Mesenchymal stem cell (in vitro differentiated cells and primary cell): ENCODE measurements around the gene TXNDC16.

Experiments
- DNase-seq: peaks from one replicate; pipeline ENCODE4 v3.0.0-alpha.2; 2013
- H2AFZ ChIP-seq: one replicate; pipeline ENCODE4 v1.6.1; 2013; ENCODE audit warnings: low read depth, mild to moderate bottlenecking, control low read depth, inconsistent platforms, low read length, moderate library complexity
- H2AK5ac ChIP-seq: 2 replicates; pipeline ENCODE4 v1.6.1; 2013; ENCODE audit warnings: low read length, moderate library complexity, mild to moderate bottlenecking, inconsistent platforms; ENCODE audit not compliant: severe bottlenecking
- H2BK120ac ChIP-seq: one replicate; pipeline ENCODE4 v1.6.1; 2013; ENCODE audit warnings: low read depth, mild to moderate bottlenecking, inconsistent platforms, low read length, moderate library complexity
- H2BK12ac ChIP-seq, 2 experiments: one replicate each; pipeline ENCODE4 v1.6.1; 2013; ENCODE audit warnings: inconsistent platforms in 2 of 2, low read length in 2 of 2, mild to moderate bottlenecking in 2 of 2, moderate library complexity in 2 of 2, control low read depth in 1 of 2
- H2BK15ac ChIP-seq: one replicate; pipeline ENCODE4 v1.6.1; 2013; ENCODE audit warnings: mild to moderate bottlenecking, low read depth, inconsistent platforms; ENCODE audit not compliant: poor library complexity, severe bottlenecking
- H2BK5ac ChIP-seq: 2 replicates; pipeline ENCODE4 v1.6.1; 2013; ENCODE audit warnings: low read depth, mild to moderate bottlenecking, low read length, control low read depth, inconsistent platforms; ENCODE audit not compliant: poor library complexity, severe bottlenecking
- H3K14ac ChIP-seq, 2 experiments: one replicate each; pipeline ENCODE4 v1.6.1; 2013; ENCODE audit warnings: inconsistent platforms in 2 of 2, low read length in 2 of 2, control low read depth in 1 of 2, mild to moderate bottlenecking in 1 of 2, moderate library complexity in 1 of 2
- H3K18ac ChIP-seq, 2 experiments: one replicate each; pipeline ENCODE4 v1.6.1; 2013; ENCODE audit warnings: inconsistent platforms in 2 of 2, low read length in 2 of 2, control low read depth in 1 of 2, low read depth in 1 of 2, mild to moderate bottlenecking in 1 of 2
- H3K23ac ChIP-seq, 2 experiments: one replicate each; pipeline ENCODE4 v1.6.1; 2013; ENCODE audit warnings: inconsistent platforms in 2 of 2, low read length in 2 of 2, mild to moderate bottlenecking in 2 of 2, moderate library complexity in 2 of 2, control low read depth in 1 of 2
- H3K27ac ChIP-seq: 2 replicates; pipeline ENCODE4 v1.5.1; 2013; ENCODE audit warnings: mild to moderate bottlenecking, moderate library complexity, low read length, control low read depth, inconsistent platforms; ENCODE audit not compliant: poor library complexity, severe bottlenecking
- H3K27me3 ChIP-seq, 2 experiments: 2 replicates each; pipeline versions ENCODE4 v1.6.1 to v1.7.0; 2013; ENCODE audit warnings: low read length in 2 of 2, mild to moderate bottlenecking in 2 of 2, moderate library complexity in 2 of 2, control low read depth in 1 of 2, inconsistent platforms in 1 of 2; ENCODE audit not compliant: control insufficient read depth in 1 of 2, insufficient read depth in 1 of 2
- H3K36me3 ChIP-seq, 2 experiments: 2 replicates each; pipeline versions ENCODE4 v1.6.1 to v1.7.0; 2013; ENCODE audit warnings: low read length in 2 of 2, control low read depth in 1 of 2, inconsistent platforms in 1 of 2, low read depth in 1 of 2, mild to moderate bottlenecking in 1 of 2; ENCODE audit not compliant: insufficient read depth in 2 of 2, control insufficient read depth in 1 of 2
- H3K4ac ChIP-seq, 2 experiments: one replicate each; pipeline ENCODE4 v1.6.1; 2013; ENCODE audit warnings: inconsistent platforms in 2 of 2, low read length in 2 of 2, mild to moderate bottlenecking in 2 of 2, moderate library complexity in 2 of 2, control low read depth in 1 of 2, low read depth in 1 of 2
- H3K4me1 ChIP-seq: 2 replicates; pipeline ENCODE4 v1.6.1; 2013; ENCODE audit warnings: low read depth, low read length, control low read depth; ENCODE audit not compliant: control insufficient read depth, insufficient read depth
- H3K4me2 ChIP-seq: 2 replicates; pipeline ENCODE4 v1.6.1; 2013; ENCODE audit warnings: low read length, mild to moderate bottlenecking, inconsistent platforms; ENCODE audit not compliant: poor library complexity, severe bottlenecking
- H3K4me3 ChIP-seq, 2 experiments: 2 replicates each; pipeline versions ENCODE4 v1.5.1 to v1.7.0; 2013; ENCODE audit warnings: low read length in 2 of 2, mild to moderate bottlenecking in 2 of 2, control low read depth in 1 of 2, low read depth in 1 of 2; ENCODE audit not compliant: insufficient read depth in 1 of 2
- H3K79me1 ChIP-seq: replicated peaks from 2 replicates; pipeline ENCODE4 v1.6.1; 2013; ENCODE audit warnings: mild to moderate bottlenecking, control low read depth, low read length, inconsistent platforms; ENCODE audit not compliant: poor library complexity, severe bottlenecking
- H3K9ac ChIP-seq: 2 replicates; pipeline ENCODE4 v1.7.0; 2013; ENCODE audit warnings: mild to moderate bottlenecking, low read length, moderate library complexity
- H3K9me3 ChIP-seq: 2 replicates; pipeline ENCODE4 v1.7.0; 2013; ENCODE audit warnings: mild to moderate bottlenecking, low read length; ENCODE audit not compliant: control insufficient read depth
- H4K8ac ChIP-seq: one replicate; pipeline ENCODE4 v1.6.1; 2013; ENCODE audit warnings: inconsistent platforms, mild to moderate bottlenecking, low read length, moderate library complexity
- H4K91ac ChIP-seq: one replicate; pipeline ENCODE4 v1.6.1; 2013; ENCODE audit warnings: mild to moderate bottlenecking, low read length, inconsistent platforms
- WGBS: methylation state at CpG from one replicate; pipeline ENCODE4 v1.1.7; 2013; ENCODE audit warnings: mixed read lengths; 5-methylcytosine and 5-hydroxymethylcytosine counted together

Gene TXNDC16

DNA sequence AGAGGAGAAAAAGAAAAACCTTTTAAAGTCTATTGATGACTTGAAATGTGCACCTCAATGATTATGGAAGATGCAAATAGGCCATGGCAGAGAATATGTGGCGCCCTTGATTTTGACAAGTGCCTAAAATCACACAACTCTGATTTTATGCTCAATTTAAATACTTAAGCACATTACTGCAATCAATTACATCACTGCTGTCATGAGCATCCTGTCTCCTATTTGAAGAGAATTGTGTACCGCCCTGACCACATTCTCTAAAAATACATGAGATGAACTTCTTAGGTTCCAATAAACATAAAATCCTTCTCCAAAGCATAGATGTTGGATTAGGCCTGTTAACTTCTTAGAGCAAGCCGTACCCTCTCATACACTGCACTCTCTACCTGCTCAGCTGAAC lies 1.6 kb downstream of the TXNDC16 start:
- peak overlapping the region; percentile 30 for H4K8ac ChIP-seq
- no peak overlapping the region for H3K4me2 ChIP-seq

DNA sequence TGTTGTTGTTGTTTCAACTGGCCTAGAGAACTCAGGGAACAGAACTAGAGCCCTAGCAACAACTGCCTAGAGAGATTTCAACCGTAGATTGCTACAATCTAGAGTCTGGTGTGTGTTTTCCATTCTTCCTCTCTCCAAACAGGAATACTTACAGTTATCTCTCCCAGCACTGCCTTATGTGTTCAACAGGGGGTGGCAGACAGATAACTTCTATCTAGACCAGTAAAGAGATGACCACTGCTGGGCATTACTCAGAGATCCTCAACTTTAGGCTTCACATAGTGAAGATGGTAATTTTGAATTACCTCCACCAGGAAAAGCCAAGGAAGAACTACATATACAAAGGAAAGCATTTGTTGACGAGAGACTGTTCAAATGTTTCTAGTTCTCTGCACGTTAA lies 4.8 kb downstream of the TXNDC16 start:
- H3K36me3 ChIP-seq: no peaks in the 10 kb centered on the region
- H3K79me1 ChIP-seq: peaks cover 11% of the 10 kb centered on the region
- H3K23ac ChIP-seq: no peak overlapping the region
- H3K27me3 ChIP-seq: no peaks in the 10 kb centered on the region
- WGBS: 100% methylated on average over 3 of the region's 3 CpGs
- no peak overlapping the region for H2BK5ac ChIP-seq
- no peak for DNase-seq
- H3K18ac ChIP-seq: no peak overlapping the region
- H3K14ac ChIP-seq: no peak overlapping the region
- no peak overlapping the region for H2BK12ac ChIP-seq
- no peak overlapping the region for H2AFZ ChIP-seq
- no peak overlapping the region for H3K9ac ChIP-seq
- no peak overlapping the region for H3K27ac ChIP-seq
- H3K4me1 ChIP-seq: peaks cover 1% of the 10 kb centered on the region
- H3K9me3 ChIP-seq: no peaks in the 10 kb centered on the region
- no peak overlapping the region for H3K4me3 ChIP-seq
- H2BK120ac ChIP-seq: no peak overlapping the region
- H4K8ac ChIP-seq: no peak overlapping the region
- H4K91ac ChIP-seq: no peak overlapping the region
- no peak overlapping the region for H2AK5ac ChIP-seq
- H2BK15ac ChIP-seq: no peak overlapping the region
- no peak overlapping the region for H3K4me2 ChIP-seq
- H3K4ac ChIP-seq: no peak overlapping the region

More for the DNA sequence above, 1.6 kb downstream of the TXNDC16 start:
- no peak overlapping the region for H3K18ac ChIP-seq
- H3K14ac ChIP-seq: no peak overlapping the region
- DNase-seq: no peak
- H3K9me3 ChIP-seq: no peaks in the 10 kb centered on the region
- no peak overlapping the region for H2BK12ac ChIP-seq
- no peak overlapping the region for H2AK5ac ChIP-seq
- no peaks in the 10 kb centered on the region for H3K27me3 ChIP-seq
- H3K9ac ChIP-seq: no peak overlapping the region
- H3K4me1 ChIP-seq: peaks cover 4% of the 10 kb centered on the region
- H3K4me3 ChIP-seq: no peak overlapping the region
- no peak overlapping the region for H4K91ac ChIP-seq
- no peak overlapping the region for H3K4ac ChIP-seq
- H3K79me1 ChIP-seq: peaks cover 13% of the 10 kb centered on the region
- H2BK120ac ChIP-seq: no peak overlapping the region
- no peak overlapping the region for H3K23ac ChIP-seq
- H2BK5ac ChIP-seq: no peak overlapping the region
- H3K27ac ChIP-seq: no peak overlapping the region
- H3K36me3 ChIP-seq: no peaks in the 10 kb centered on the region
- no peak overlapping the region for H2BK15ac ChIP-seq
- no peak overlapping the region for H2AFZ ChIP-seq
- WGBS: 92% methylated on average over 3 of the region's 3 CpGs

DNA sequence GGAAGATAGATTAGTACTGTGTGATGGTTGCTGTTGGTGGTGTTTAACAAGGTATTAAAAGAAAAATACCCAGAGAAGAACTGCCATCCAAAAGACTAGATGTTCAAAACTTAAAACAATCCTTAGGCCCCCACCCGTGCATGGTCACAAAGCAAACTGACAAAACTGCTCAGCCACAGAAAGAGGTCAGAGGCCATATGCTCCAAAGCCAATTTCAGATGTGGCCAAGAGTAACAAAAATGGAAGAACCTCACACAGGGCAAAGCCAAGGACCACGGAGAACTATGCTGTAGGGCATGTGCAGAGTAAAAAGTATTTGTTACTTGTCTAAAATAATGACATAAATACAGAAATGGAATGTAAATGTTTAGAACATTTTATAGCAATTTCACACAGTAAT lies 5.3 kb downstream of the TXNDC16 start:
- 45% methylated on average over 1 of the region's 2 CpGs for whole genome bisulfite sequencing
- Histone ChIP-seq H2BK120ac (no peak overlapping the region), H2AK5ac (no peak overlapping the region), H2BK5ac (no peak overlapping the region), H3K23ac (no peak overlapping the region), H3K18ac (no peak overlapping the region), H3K9me3 (no peaks in the 10 kb centered on the region), H3K27ac (no peak overlapping the region), H3K27me3 (no peaks in the 10 kb centered on the region), H3K4ac (no peak overlapping the region), H2AFZ (no peak overlapping the region), H3K14ac (no peak overlapping the region), H3K4me1 (peaks cover 1% of the 10 kb centered on the region), H4K8ac (no peak overlapping the region), H3K79me1 (peaks cover 11% of the 10 kb centered on the region), H3K4me2 (no peak overlapping the region), H3K4me3 (no peak overlapping the region), H4K91ac (no peak overlapping the region), H2BK12ac (no peak overlapping the region), H3K9ac (no peak overlapping the region), H2BK15ac (no peak overlapping the region), H3K36me3 (no peaks in the 10 kb centered on the region)
- DNase-seq: no peak

DNA sequence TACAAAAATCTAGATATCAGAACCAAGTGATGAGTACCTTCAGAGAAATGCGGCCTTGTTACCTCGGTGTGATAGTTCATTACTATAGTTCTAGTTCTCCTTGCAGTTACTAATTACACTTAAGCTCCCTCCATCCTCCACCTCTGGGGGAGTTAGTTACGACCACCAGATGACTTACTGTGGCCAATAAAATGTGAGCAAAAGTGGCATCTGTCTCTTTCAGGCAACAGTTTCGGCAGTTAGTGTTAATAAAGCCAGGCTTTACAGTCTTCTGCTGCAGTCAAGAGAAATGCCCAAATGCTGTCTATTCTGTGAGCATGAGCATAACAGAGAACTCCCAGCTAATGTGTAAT lies 6.0 kb downstream of the TXNDC16 start:
- H3K4me3 ChIP-seq: no peak overlapping the region
- H2BK5ac ChIP-seq: no peak overlapping the region
- H2AFZ ChIP-seq: no peak overlapping the region
- 81% methylated on average over 4 of the region's 4 CpGs for WGBS
- no peak overlapping the region for H3K4me2 ChIP-seq
- no peaks in the 10 kb centered on the region for H3K36me3 ChIP-seq
- no peak overlapping the region for H4K91ac ChIP-seq
- H2BK15ac ChIP-seq: no peak overlapping the region
- no peak overlapping the region for H2BK120ac ChIP-seq
- H2BK12ac ChIP-seq: no peak overlapping the region
- no peak overlapping the region for H3K23ac ChIP-seq
- no peak for DNase-seq
- H3K79me1 ChIP-seq: peaks cover 11% of the 10 kb centered on the region
- H3K4me1 ChIP-seq: peaks cover 1% of the 10 kb centered on the region
- H3K27ac ChIP-seq: no peak overlapping the region
- H3K9ac ChIP-seq: no peak overlapping the region
- H3K14ac ChIP-seq: no peak overlapping the region
- no peak overlapping the region for H4K8ac ChIP-seq
- H3K9me3 ChIP-seq: no peaks in the 10 kb centered on the region
- no peak overlapping the region for H3K4ac ChIP-seq
- H3K27me3 ChIP-seq: no peaks in the 10 kb centered on the region
- H2AK5ac ChIP-seq: no peak overlapping the region
- H3K18ac ChIP-seq: no peak overlapping the region
